Left renal pelvis (tissue), 4 donors: Measurements from ENCODE around the gene SLC2A10. TPM values are rescaled to one million over a fixed set of nuclear protein-coding genes. Genes with fewer than 3 reads are reported as not detected.

Experiments
- DNase-seq, 4 donors: peaks; one replicate each; pipeline ENCODE4 v3.0.0-alpha.2; 2013; ENCODE audit warnings: low read depth in 4 of 4, low spot score in 3 of 4
- polyA plus RNA-seq, 4 donors: library from polyadenylated mRNA; unstranded; fragments of 120-200 nt; gene quantifications; one replicate each; pipeline ENCODE4 v1.2.1, GENCODE V29; 2013; ENCODE audit not compliant: insufficient read length in 4 of 4

Gene SLC2A10
- polyA plus RNA-seq, 4 donors, result 16.0 to 32.2 (median 16.6) TPM

- DNase-seq, result no peak
Measured at GRCh38 chr20:46701556-46701955, 7.9 kb upstream of the SLC2A10 start.

GRCh38 chr20:46701986-46702385 lies 7.5 kb upstream of the SLC2A10 start:
- no peak for DNase-seq

- no peak for DNase-seq
Measured at GRCh38 chr20:46702447-46703203, 6.8 kb upstream of the SLC2A10 start.

GRCh38 chr20:46703435-46703834 lies 6.0 kb upstream of the SLC2A10 start:
- no peak for DNase-seq

- DNase-seq, result no peak
Measured at GRCh38 chr20:46704714-46705377, 4.6 kb upstream of the SLC2A10 start.

- no peak for DNase-seq
Measured at GRCh38 chr20:46705378-46705729, 4.1 kb upstream of the SLC2A10 start.

GRCh38 chr20:46706242-46706641 lies 3.2 kb upstream of the SLC2A10 start:
- DNase-seq, result no peak

GRCh38 chr20:46708172-46708860 lies 1.1 kb upstream of the SLC2A10 start:
- no peak for DNase-seq

GRCh38 chr20:46709055-46709458 lies 392 bp upstream of the SLC2A10 start:
- no peak for DNase-seq

- DNase-seq, result no peak
Measured at GRCh38 chr20:46710153-46710913, 884 bp downstream of the SLC2A10 start.

GRCh38 chr20:46712056-46712636 lies 2.7 kb downstream of the SLC2A10 start:
- no peak for DNase-seq

- no peak for DNase-seq
Measured at GRCh38 chr20:46713957-46714834, 4.7 kb downstream of the SLC2A10 start.

GRCh38 chr20:46715292-46715756 lies 5.9 kb downstream of the SLC2A10 start:
- DNase-seq, result no peak

- DNase-seq, result no peak
Measured at GRCh38 chr20:46717818-46718541, 8.5 kb downstream of the SLC2A10 start.

GRCh38 chr20:46720019-46720418 lies 10.6 kb downstream of the SLC2A10 start:
- DNase-seq, result no peak

- DNase-seq, result no peak
Measured at GRCh38 chr20:46720776-46721425, 11.5 kb downstream of the SLC2A10 start.

GRCh38 chr20:46721476-46721875 lies 12.0 kb downstream of the SLC2A10 start:
- no peak for DNase-seq

GRCh38 chr20:46722450-46722849 lies 13.0 kb downstream of the SLC2A10 start:
- no peak for DNase-seq
